Skeletal muscle tissue (tissue), 4 donors: ENCODE data around the gene LSM12. TPM values are rescaled to one million over a fixed set of nuclear protein-coding genes. Genes with fewer than 3 reads are reported as not detected.

Experiments
- H3K27ac ChIP-seq: one replicate; pipeline ENCODE4 v1.7.0; 2013; ENCODE audit warnings: mild to moderate bottlenecking, low read depth, low read length, inconsistent platforms
- H3K27me3 ChIP-seq, 3 donors: one replicate each; pipeline ENCODE4 v1.7.0; 2013; ENCODE audit warnings: low read length in 3 of 3; ENCODE audit not compliant: control insufficient read depth in 3 of 3, insufficient read depth in 3 of 3
- H3K36me3 ChIP-seq, 3 donors: one replicate each; pipeline ENCODE4 v1.7.0; 2013; ENCODE audit warnings: low read length in 3 of 3; ENCODE audit not compliant: control insufficient read depth in 3 of 3, insufficient read depth in 3 of 3
- H3K4me1 ChIP-seq, 3 donors: one replicate each; pipeline ENCODE4 v1.7.0; 2013; ENCODE audit warnings: low read length in 3 of 3, mild to moderate bottlenecking in 3 of 3; ENCODE audit not compliant: control insufficient read depth in 3 of 3, insufficient read depth in 3 of 3
- H3K4me3 ChIP-seq, 3 donors: one replicate each; pipeline ENCODE4 v1.7.0; 2013; ENCODE audit warnings: low read length in 3 of 3
- H3K9ac ChIP-seq, 3 donors: one replicate each; pipeline ENCODE4 v1.7.0; 2013; ENCODE audit warnings: low read length in 3 of 3, mild to moderate bottlenecking in 3 of 3, moderate library complexity in 2 of 3, low read depth in 1 of 3
- H3K9me3 ChIP-seq, 3 donors: one replicate each; pipeline ENCODE4 v1.7.0; 2013; ENCODE audit warnings: low read length in 3 of 3; ENCODE audit not compliant: control insufficient read depth in 3 of 3
- total RNA-seq: library from RNA; depleted of rRNA; stranded (reverse); fragments of >200 nt; gene quantifications from one replicate; pipeline ENCODE4 v1.2.3, GENCODE V29; 2014
- donor health status: Osteomylitis.

Gene LSM12
- total RNA-seq: 13.6 TPM

- Histone ChIP-seq H3K4me3 (peak within 1 kb of the TSS; percentile 77 to 91 (median 82)), H3K36me3 (peaks cover 3 to 18% (median 11%) of the 10 kb centered on the region in 3 donors), H3K4me1 (peaks cover 18 to 31% (median 27%) of the 10 kb centered on the region in 3 donors), H3K9ac (peak within 1 kb of the TSS; percentile 71 to 90 (median 82)), H3K27me3 (no peaks in the 10 kb centered on the region), H3K9me3 (no peaks in the 10 kb centered on the region), H3K27ac (peak within 1 kb of the TSS; percentile 93)
Measured at GRCh38 chr17:44066204-44066930, at the start of gene LSM12. Gene LSM12, minus strand, starts transcription at chr17:44066671. Its CDS starts 84 bp downstream, at chr17:44066587.

GRCh38 chr17:44115585-44116415 lies 49.3 kb upstream of the LSM12 start:
- Histone ChIP-seq H3K27ac (peak overlapping the region; percentile 93), H3K27me3 (no peaks in the 10 kb centered on the region), H3K4me3 (no peak overlapping the region), H3K4me1 (peaks cover 93 to 98% (median 94%) of the 10 kb centered on the region in 3 donors), H3K9me3 (no peaks in the 10 kb centered on the region), H3K36me3 (peaks cover 21 to 25% (median 25%) of the 10 kb centered on the region in 3 donors), H3K9ac (peak overlapping the region; percentile 30 to 75 (median 55))

- Histone ChIP-seq H3K27ac (peak overlapping the region; percentile 93), H3K9me3 (no peaks in the 10 kb centered on the region), H3K4me1 (peaks cover 93 to 98% (median 94%) of the 10 kb centered on the region in 3 donors), H3K4me3 (no peak overlapping the region), H3K36me3 (peaks cover 20 to 35% (median 22%) of the 10 kb centered on the region in 3 donors), H3K9ac (peak overlapping the region; percentile 40 to 75 (median 59)), H3K27me3 (no peaks in the 10 kb centered on the region)
Measured at GRCh38 chr17:44113868-44114840, 47.7 kb upstream of the LSM12 start.

GRCh38 chr17:44113382-44113781 lies 46.9 kb upstream of the LSM12 start:
- H3K4me1 ChIP-seq: peaks cover 92 to 97% (median 93%) of the 10 kb centered on the region in 3 donors
- H3K4me3 ChIP-seq: peak overlapping the region in 1 of 3 donors; percentile 35
- H3K36me3 ChIP-seq: peaks cover 19 to 35% (median 22%) of the 10 kb centered on the region in 3 donors
- H3K27me3 ChIP-seq: no peaks in the 10 kb centered on the region
- peak overlapping the region; percentile 3 to 75 (median 57) for H3K9ac ChIP-seq
- no peaks in the 10 kb centered on the region for H3K9me3 ChIP-seq
- peak overlapping the region; percentile 93 for H3K27ac ChIP-seq

- peaks cover 94 to 97% (median 94%) of the 10 kb centered on the region in 3 donors for H3K4me1 ChIP-seq
- peak overlapping the region in 2 of 3 donors; percentile 65 to 89 for H3K4me3 ChIP-seq
Measured at GRCh38 chr17:44112284-44113280, 46.1 kb upstream of the LSM12 start.

GRCh38 chr17:44111777-44112176 lies 45.3 kb upstream of the LSM12 start:
- peak overlapping the region; percentile 56 to 89 (median 65) for H3K4me3 ChIP-seq
- no peaks in the 10 kb centered on the region for H3K27me3 ChIP-seq
- no peaks in the 10 kb centered on the region for H3K9me3 ChIP-seq
- peak overlapping the region; percentile 93 for H3K27ac ChIP-seq
- H3K36me3 ChIP-seq: peaks cover 13 to 31% (median 17%) of the 10 kb centered on the region in 3 donors
- H3K4me1 ChIP-seq: peaks cover 96 to 97% (median 97%) of the 10 kb centered on the region in 3 donors
- H3K9ac ChIP-seq: peak overlapping the region; percentile 42 to 72 (median 48)

More at GRCh38 chr17:44112284-44113280, 46.1 kb upstream of the LSM12 start:
- Histone ChIP-seq H3K36me3 (peaks cover 19 to 35% (median 22%) of the 10 kb centered on the region in 3 donors), H3K9ac (peak overlapping the region; percentile 57 to 75 (median 69)), H3K27ac (peak overlapping the region; percentile 93), H3K9me3 (no peaks in the 10 kb centered on the region), H3K27me3 (no peaks in the 10 kb centered on the region)

- Histone ChIP-seq H3K9ac (peak overlapping the region; percentile 88 to 93 (median 91)), H3K9me3 (no peaks in the 10 kb centered on the region), H3K4me1 (peaks cover 96 to 97% (median 97%) of the 10 kb centered on the region in 3 donors), H3K27ac (peak overlapping the region; percentile 93), H3K4me3 (peak overlapping the region; percentile 87 to 92 (median 89)), H3K27me3 (no peaks in the 10 kb centered on the region), H3K36me3 (peaks cover 10 to 28% (median 11%) of the 10 kb centered on the region in 3 donors)
Measured at GRCh38 chr17:44110823-44111633, 44.6 kb upstream of the LSM12 start.
